ENCODE measurements around the gene TFAP2E.

- TF ChIP-seq POLR2A (IDR thresholded peaks at IDR 0.05) (no peak), CTCF (IDR thresholded peaks at IDR 0.05) (no peak), EP300 (IDR thresholded peaks at IDR 0.05) (no peak)
These were observed 13.7 kb upstream of the TFAP2E start for GRCh38 chr1:35559317-35559944.

Data from ovary (tissue), 3 donors.